B cell (primary cell): ENCODE data around the gene LRRC8A. TPM values are rescaled to one million over a fixed set of nuclear protein-coding genes. Genes with fewer than 3 reads are reported as not detected.
A peak's percentile ranks its signal among the peaks of the same experiment; 100 is the strongest.

Source experiments
- ATAC-seq: fragments of 200-7000 bp; cut with Tn5 transposase; one replicate; pipeline ENCODE4 v1.10.0; 2021; ENCODE audit warnings: low read depth, mild to moderate bottlenecking, moderate number of reproducible peaks, moderate library complexity
- CTCF ChIA-PET: fragments of 350-600 bp; sonication (Branson Sonifier 250); formaldehyde crosslinking; loops from one replicate; lab custom pipeline; 2021; ENCODE audit warnings: antibody characterized with exemption, inconsistent platforms; lab: Charles Lee
- POLR2A ChIA-PET: fragments of 350-600 bp; sonication (Branson Sonifier 250); formaldehyde crosslinking; loops from one replicate; lab custom pipeline; 2021; ENCODE audit warnings: antibody characterized with exemption; lab: Charles Lee
- DNase-seq: peaks from one replicate; pipeline ENCODE4 v3.0.0; 2013
- H2AFZ ChIP-seq: 2 replicates; pipeline ENCODE4 v1.6.1; 2012; ENCODE audit warnings: mild to moderate bottlenecking, low read depth, low read length; ENCODE audit not compliant: insufficient read depth, poor library complexity, severe bottlenecking
- H3K27ac ChIP-seq, 2 donors: 1 replicate in 1 of 2; 2 replicates in 1 of 2; pipeline ENCODE4 v1.5.1; 2012 to 2013; ENCODE audit warnings: low read length in 2 of 2, mild to moderate bottlenecking in 2 of 2, moderate library complexity in 1 of 2
- H3K27me3 ChIP-seq, 4 experiments: fragments of 200-600 bp in 1 of 4; sonication (generic) in 1 of 4; replicated peaks in 1 of 4; 1 replicate in 2 of 4; 2 replicates in 2 of 4; pipeline versions ENCODE4 v1.6.1 to v1.7.0; 2013 to 2016; ENCODE audit warnings: low read length in 3 of 4, mild to moderate bottlenecking in 2 of 4, mixed read lengths in 1 of 4, moderate library complexity in 1 of 4; ENCODE audit not compliant: insufficient read depth in 4 of 4, control insufficient read depth in 3 of 4; ENCODE audit errors: control extremely low read depth in 1 of 4
- H3K36me3 ChIP-seq, 2 experiments: replicated peaks in 1 of 2; 1 replicate in 1 of 2; 2 replicates in 1 of 2; pipeline versions ENCODE4 v1.6.1 to v1.7.1; 2013; ENCODE audit warnings: low read length in 1 of 2; ENCODE audit not compliant: insufficient read depth in 2 of 2, control insufficient read depth in 1 of 2; ENCODE audit errors: control extremely low read depth in 1 of 2, extremely low read depth in 1 of 2
- H3K4me1 ChIP-seq, 2 donors: fragments of 200-600 bp in 1 of 2; sonication (generic) in 1 of 2; 1 replicate in 1 of 2; 2 replicates in 1 of 2; pipeline versions ENCODE4 v1.5.1 to v1.6.1; 2013 to 2017; ENCODE audit warnings: low read length in 2 of 2; ENCODE audit not compliant: control insufficient read depth in 2 of 2, insufficient read depth in 2 of 2
- H3K4me2 ChIP-seq: replicated peaks from 2 replicates; pipeline ENCODE3; 2012; ENCODE audit warnings: mild to moderate bottlenecking, low read depth, low read length; ENCODE audit not compliant: poor library complexity, severe bottlenecking
- H3K4me3 ChIP-seq, 5 experiments: fragments of 200-600 bp in 1 of 5; sonication (generic) in 1 of 5; 1 replicate in 3 of 5; 2 replicates in 2 of 5; pipeline versions ENCODE4 v1.5.1 to v1.7.0; 2011 to 2016; ENCODE audit warnings: low read length in 4 of 5, mild to moderate bottlenecking in 4 of 5, low read depth in 2 of 5, control low read depth in 1 of 5, moderate library complexity in 1 of 5; ENCODE audit not compliant: insufficient read depth in 1 of 5; ENCODE audit errors: control extremely low read depth in 1 of 5, extremely low read depth in 1 of 5
- H3K79me2 ChIP-seq: fragments of 200-600 bp; sonication (generic); one replicate; pipeline ENCODE4 v1.6.0; 2016; ENCODE audit warnings: low read length; ENCODE audit not compliant: control insufficient read depth, insufficient read depth
- H3K9ac ChIP-seq: fragments of 200-600 bp; sonication (generic); 2 replicates; pipeline ENCODE4 v1.6.1; 2017; ENCODE audit warnings: mild to moderate bottlenecking, low read length, moderate library complexity
- H3K9me3 ChIP-seq, 3 donors: one replicate each; pipeline versions ENCODE4 v1.6.1 to v1.7.1; 2013; ENCODE audit warnings: low read length in 2 of 3; ENCODE audit not compliant: control insufficient read depth in 2 of 3, insufficient read depth in 1 of 3; ENCODE audit errors: control extremely low read depth in 1 of 3
- H4K20me1 ChIP-seq: 2 replicates; pipeline ENCODE4 v1.6.0; 2012; ENCODE audit warnings: mild to moderate bottlenecking, low read length; ENCODE audit not compliant: insufficient read depth, control insufficient read depth, poor library complexity, severe bottlenecking
- H3K27ac Mint-ChIP-seq: one replicate; pipeline ENCODE4 v1.8.0; 2021; ENCODE audit warnings: mixed read lengths
- H3K27me3 Mint-ChIP-seq: one replicate; pipeline ENCODE4 v1.8.0; 2021; ENCODE audit warnings: mixed read lengths
- H3K4me1 Mint-ChIP-seq: one replicate; pipeline ENCODE4 v1.8.0; 2021; ENCODE audit warnings: mixed read lengths
- H3K4me3 Mint-ChIP-seq: one replicate; pipeline ENCODE4 v1.8.0; 2021; ENCODE audit warnings: mixed read lengths
- H3K9me3 Mint-ChIP-seq: one replicate; pipeline ENCODE4 v1.8.0; 2022; ENCODE audit warnings: mixed read lengths; ENCODE audit not compliant: insufficient read depth
- EZH2 ChIP-seq: IDR thresholded peaks from 2 replicates; pipeline ENCODE4 v1.6.1; 2012; ENCODE audit warnings: borderline replicate concordance, low read depth, mild to moderate bottlenecking, moderate library complexity, low read length; ENCODE audit not compliant: insufficient read depth, poor library complexity, severe bottlenecking
- WGBS: methylation state at CpG from one replicate; pipeline ENCODE4 v1.1.5; 2013; ENCODE audit warnings: missing lambda C conversion rate; ENCODE audit not compliant: insufficient coverage; 5-methylcytosine and 5-hydroxymethylcytosine counted together
- intact Hi-C: fragments of 100-400 bp; cut with micrococcal nuclease; formaldehyde crosslinking; loops from one replicate; pipeline ENCODE4 v1.10.0; 2022
- polyA plus RNA-seq: library from polyadenylated mRNA; depleted of rRNA; stranded (reverse); fragments of >200 nt; gene quantifications from 2 replicates; pipeline ENCODE4 v1.2.3, GENCODE V29; 2012
- total RNA-seq, 2 donors: library from RNA; stranded (reverse); fragments of 120-200 nt in 1 of 2; gene quantifications; 1 replicate in 1 of 2; 2 replicates in 1 of 2; pipeline versions ENCODE4 v1.2.3 to v1.2.4, GENCODE V29; 2013 to 2022
- TF ChIP-seq, protein P1 (sequence below): fragments of 200-600 bp; IDR thresholded peaks from one replicate; pipeline ENCODE4 v1.8.0; 2022; ENCODE audit warnings: antibody characterized with exemption, mild to moderate bottlenecking

The LRRC8A gene
- total and polyA plus RNA-seq, 2 donors (not counting 1 experiment from before 2014, with no cell fraction given) = 13.1 to 14.5 TPM

- peaks cover 44% of the 10 kb centered on the region for H3K4me1 Mint-ChIP-seq
- no peaks in the 10 kb centered on the region for H3K27me3 Mint-ChIP-seq
- ATAC-seq (no peak), DNase-seq (no peak)
- Histone ChIP-seq H2AFZ (no peak overlapping the region), H3K4me2 (peak overlapping the region; percentile 98), H3K27ac (no peak overlapping the region), H3K9ac (no peak overlapping the region), H3K79me2 (peaks cover 82% of the 10 kb centered on the region), H3K27me3 (no peaks in the 10 kb centered on the region), H3K9me3 (no peaks in the 10 kb centered on the region), H3K4me3 (no peak overlapping the region), H3K4me1 (peaks cover 15 to 37% of the 10 kb centered on the region in 2 donors), H3K36me3 (peaks cover 3 to 26% of the 10 kb centered on the region in 2 experiments), H4K20me1 (peaks cover 29% of the 10 kb centered on the region)
- TF ChIP-seq EZH2 = no peak
- TF ChIP-seq, protein P1, sequence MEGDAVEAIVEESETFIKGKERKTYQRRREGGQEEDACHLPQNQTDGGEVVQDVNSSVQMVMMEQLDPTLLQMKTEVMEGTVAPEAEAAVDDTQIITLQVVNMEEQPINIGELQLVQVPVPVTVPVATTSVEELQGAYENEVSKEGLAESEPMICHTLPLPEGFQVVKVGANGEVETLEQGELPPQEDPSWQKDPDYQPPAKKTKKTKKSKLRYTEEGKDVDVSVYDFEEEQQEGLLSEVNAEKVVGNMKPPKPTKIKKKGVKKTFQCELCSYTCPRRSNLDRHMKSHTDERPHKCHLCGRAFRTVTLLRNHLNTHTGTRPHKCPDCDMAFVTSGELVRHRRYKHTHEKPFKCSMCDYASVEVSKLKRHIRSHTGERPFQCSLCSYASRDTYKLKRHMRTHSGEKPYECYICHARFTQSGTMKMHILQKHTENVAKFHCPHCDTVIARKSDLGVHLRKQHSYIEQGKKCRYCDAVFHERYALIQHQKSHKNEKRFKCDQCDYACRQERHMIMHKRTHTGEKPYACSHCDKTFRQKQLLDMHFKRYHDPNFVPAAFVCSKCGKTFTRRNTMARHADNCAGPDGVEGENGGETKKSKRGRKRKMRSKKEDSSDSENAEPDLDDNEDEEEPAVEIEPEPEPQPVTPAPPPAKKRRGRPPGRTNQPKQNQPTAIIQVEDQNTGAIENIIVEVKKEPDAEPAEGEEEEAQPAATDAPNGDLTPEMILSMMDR = no peak
- intact Hi-C loops = loop anchor here (5.0 kb wide), 6 partner anchors 43 to 1167 kb away; partner anchors contain the start of genes ODF2, PTGES2, PTRH1 and TTC16
- H3K4me3 Mint-ChIP-seq = peak overlapping the region; percentile 44
- no peak overlapping the region for H3K27ac Mint-ChIP-seq
- H3K9me3 Mint-ChIP-seq = no peaks in the 10 kb centered on the region
- ChIA-PET CTCF (interaction anchor here (0.6 to 1.7 kb wide), 3 partner anchors 8 to 42 kb away, joined by 3 to 5 read pairs (median 4); no protein-coding TSS in a partner anchor), POLR2A (no interaction called here)
- 100% methylated on average over 1 of the region's 2 CpGs for WGBS
Measured at GRCh38 chr9:128884164-128884563, 2.2 kb downstream of the LRRC8A start.

GRCh38 chr9:128885376-128885775 lies 3.4 kb downstream of the LRRC8A start:
- Histone ChIP-seq H3K27me3 (no peaks in the 10 kb centered on the region), H2AFZ (no peak overlapping the region), H3K4me3 (no peak overlapping the region), H3K9ac (no peak overlapping the region), H3K27ac (no peak overlapping the region), H4K20me1 (peaks cover 32% of the 10 kb centered on the region), H3K36me3 (peaks cover 3 to 26% of the 10 kb centered on the region in 2 experiments), H3K9me3 (no peaks in the 10 kb centered on the region), H3K79me2 (peaks cover 75% of the 10 kb centered on the region), H3K4me1 (peaks cover 15 to 29% of the 10 kb centered on the region in 2 donors), H3K4me2 (no peak overlapping the region)
- Mint-ChIP-seq H3K27me3 (no peaks in the 10 kb centered on the region), H3K9me3 (no peaks in the 10 kb centered on the region), H3K27ac (no peak overlapping the region), H3K4me3 (no peak overlapping the region), H3K4me1 (peaks cover 40% of the 10 kb centered on the region)
- intact Hi-C loops = no loop called here
- TF ChIP-seq, protein P1 = no peak
- TF ChIP-seq EZH2 = no peak
- no peak for ATAC-seq
- ChIA-PET POLR2A (no interaction called here), CTCF (interaction anchor here (1.7 kb wide), 1 partner anchor 41 kb away, joined by 5 read pairs; no protein-coding TSS in a partner anchor)
- WGBS = 92% methylated on average over 7 of the region's 8 CpGs
- no peak for DNase-seq
